ENCODE measurements around the gene CD99L2. TPM values are rescaled to one million over a fixed set of nuclear protein-coding genes. Genes with fewer than 3 reads are reported as not detected.

The CD99L2 gene
- total and polyA plus RNA-seq, 2 experiments from 2014 or later = 37.9 to 71.7 TPM

DNA sequence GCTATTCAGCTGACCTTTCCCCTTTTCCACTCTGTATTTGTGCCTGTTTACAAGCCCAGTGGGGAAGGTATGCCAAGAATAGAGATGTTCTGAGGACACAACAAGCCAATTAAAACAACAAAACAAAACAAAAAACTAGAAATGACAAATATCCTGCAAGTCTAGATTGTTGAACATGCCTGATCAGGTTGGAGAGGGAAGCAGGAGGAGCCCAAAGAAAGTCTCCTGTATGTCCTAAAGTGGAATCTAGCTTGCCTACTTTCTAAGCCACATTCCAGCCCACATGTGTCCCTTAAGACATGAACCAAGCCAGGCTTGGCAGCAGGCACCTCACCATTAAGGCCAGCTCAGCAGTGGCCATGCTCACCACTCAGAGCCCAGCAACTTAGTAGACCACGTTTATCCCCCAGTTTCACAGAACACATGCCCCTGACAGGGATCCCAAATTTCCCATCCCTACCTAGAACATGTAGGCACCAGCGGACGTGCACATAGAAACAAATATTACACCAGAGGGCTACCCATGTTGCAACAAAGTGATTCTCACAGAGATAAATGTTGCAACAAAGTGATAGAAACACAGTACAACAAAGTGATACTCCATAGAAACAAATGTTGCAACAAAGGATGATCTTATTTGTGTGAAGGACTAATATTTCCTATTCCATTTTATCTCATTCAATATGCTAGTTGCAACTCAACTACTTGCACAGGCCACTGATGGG lies 48.3 kb downstream of the CD99L2 start:
- H3F3A ChIP-seq (ENCODE audit: insufficient read depth) = no peaks in the 10 kb centered on the region
- no peak overlapping the region for H2AFZ ChIP-seq
- H4K20me1 ChIP-seq (ENCODE audit: insufficient read depth) = no peaks in the 10 kb centered on the region
- no peaks in the 10 kb centered on the region for H3K36me3 ChIP-seq (ENCODE audit: low read depth)
- H3K27ac ChIP-seq = no peak overlapping the region
- H3K9me2 ChIP-seq (ENCODE audit: insufficient read depth) = no peaks in the 10 kb centered on the region
- H3K9ac ChIP-seq = no peak overlapping the region
- no peak overlapping the region for H3K4me2 ChIP-seq (ENCODE audit: unreplicated experiment)
- H3K27me3 ChIP-seq (replicated peaks; ENCODE audit: insufficient read depth) = no peaks in the 10 kb centered on the region
- no peaks in the 10 kb centered on the region for H3K79me2 ChIP-seq (ENCODE audit: insufficient read depth)
- no peak overlapping the region for H3K4me3 ChIP-seq
- WGBS, 2 experiments (ENCODE audit: low coverage in 1 of 2, low lambda C conversion rate in 2 of 2, missing lambda C conversion rate in 2 of 2) = 52 to 54% methylated on average over 3 of the region's 3 CpGs
- TF ChIP-seq EZH2 (IDR thresholded peaks at IDR 0.05; ENCODE audit: insufficient read depth, poor library complexity, severe bottlenecking) (no peak), EZH2phosphoT487 (IDR thresholded peaks at IDR 0.05; ENCODE audit: insufficient read depth, low read depth) (no peak)
- no peaks in the 10 kb centered on the region for H3K4me1 ChIP-seq (ENCODE audit: insufficient read depth)
- in situ Hi-C loops (cut with MboI) = no loop called here
- peak; percentile 6 for DNase-seq
- H3K9me3 ChIP-seq (ENCODE audit: low read depth) = no peaks in the 10 kb centered on the region

DNA sequence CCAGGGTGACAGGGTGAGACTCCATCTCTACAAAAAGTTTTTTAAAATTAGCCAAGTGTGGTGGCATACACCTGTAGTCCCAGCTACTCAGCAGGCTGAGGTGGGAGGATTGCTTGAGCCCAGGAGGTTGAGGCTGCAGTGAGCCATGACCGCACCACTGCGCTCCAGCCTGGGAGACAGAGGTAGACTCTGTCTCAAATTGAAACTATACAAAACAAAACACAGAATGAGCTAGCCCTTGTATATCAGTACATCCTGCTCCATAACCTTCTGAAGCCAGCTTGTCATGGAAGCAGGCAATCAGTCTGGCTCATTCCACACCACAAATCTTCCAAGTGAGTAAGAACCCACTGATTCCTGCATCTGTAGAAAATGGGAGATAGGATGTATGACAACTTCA lies 49.0 kb downstream of the CD99L2 start:
- H3K27me3 ChIP-seq (replicated peaks; ENCODE audit: insufficient read depth) = no peaks in the 10 kb centered on the region
- H3K79me2 ChIP-seq (ENCODE audit: insufficient read depth) = no peaks in the 10 kb centered on the region
- H3K4me3 ChIP-seq = no peak overlapping the region
- H3K9ac ChIP-seq = no peak overlapping the region
- in situ Hi-C loops (cut with MboI) = no loop called here
- no peak for DNase-seq
- TF ChIP-seq EZH2 (IDR thresholded peaks at IDR 0.05; ENCODE audit: insufficient read depth, poor library complexity, severe bottlenecking) = no peak
- no peak for TF ChIP-seq EZH2phosphoT487 (IDR thresholded peaks at IDR 0.05; ENCODE audit: insufficient read depth, low read depth)
- no peak overlapping the region for H2AFZ ChIP-seq
- H3K9me3 ChIP-seq (ENCODE audit: low read depth) = no peaks in the 10 kb centered on the region
- no peaks in the 10 kb centered on the region for H4K20me1 ChIP-seq (ENCODE audit: insufficient read depth)
- WGBS, 2 experiments (ENCODE audit: low coverage in 1 of 2, low lambda C conversion rate in 2 of 2, missing lambda C conversion rate in 2 of 2) = 88 to 100% methylated on average over 2 of the region's 2 CpGs
- no peaks in the 10 kb centered on the region for H3K36me3 ChIP-seq (ENCODE audit: low read depth)
- H3F3A ChIP-seq (ENCODE audit: insufficient read depth) = no peaks in the 10 kb centered on the region
- H3K9me2 ChIP-seq (ENCODE audit: insufficient read depth) = no peaks in the 10 kb centered on the region
- no peak overlapping the region for H3K4me2 ChIP-seq (ENCODE audit: unreplicated experiment)
- H3K4me1 ChIP-seq (ENCODE audit: insufficient read depth) = no peaks in the 10 kb centered on the region
- H3K27ac ChIP-seq = no peak overlapping the region

DNA sequence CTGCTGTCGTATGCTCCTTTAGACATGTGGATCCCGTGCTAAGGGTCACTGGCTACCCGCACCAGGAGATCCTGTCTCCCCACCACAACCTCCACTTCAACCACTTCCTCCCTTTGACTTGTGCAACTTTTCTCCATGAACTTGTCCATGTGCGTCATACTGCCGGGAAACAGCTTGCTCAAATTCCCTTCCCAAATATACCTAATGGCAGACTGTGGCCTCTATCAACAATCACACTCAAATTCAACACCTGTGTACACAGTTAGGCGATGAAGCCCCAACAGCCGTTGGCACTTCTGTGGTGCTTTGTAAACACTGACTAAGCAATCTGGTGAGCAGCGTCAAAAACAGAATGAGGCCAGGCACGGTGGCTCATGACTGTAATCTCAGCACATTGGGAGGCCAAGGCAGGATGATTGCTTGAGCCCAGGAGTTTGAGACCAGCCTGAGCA lies 49.5 kb downstream of the CD99L2 start:
- no peaks in the 10 kb centered on the region for H4K20me1 ChIP-seq (ENCODE audit: insufficient read depth)
- H3K79me2 ChIP-seq (ENCODE audit: insufficient read depth) = no peaks in the 10 kb centered on the region
- no peaks in the 10 kb centered on the region for H3K9me3 ChIP-seq (ENCODE audit: low read depth)
- in situ Hi-C loops (cut with MboI) = no loop called here
- no peaks in the 10 kb centered on the region for H3K27me3 ChIP-seq (replicated peaks; ENCODE audit: insufficient read depth)
- H3F3A ChIP-seq (ENCODE audit: insufficient read depth) = no peaks in the 10 kb centered on the region
- H3K36me3 ChIP-seq (ENCODE audit: low read depth) = no peaks in the 10 kb centered on the region
- 98 to 100% methylated on average over 8 to 9 of the region's 9 CpGs for WGBS, 2 experiments (ENCODE audit: low coverage in 1 of 2, low lambda C conversion rate in 2 of 2, missing lambda C conversion rate in 2 of 2)
- H3K9me2 ChIP-seq (ENCODE audit: insufficient read depth) = no peaks in the 10 kb centered on the region
- no peak for DNase-seq
- H2AFZ ChIP-seq = no peak overlapping the region
- no peak overlapping the region for H3K4me2 ChIP-seq (ENCODE audit: unreplicated experiment)
- no peaks in the 10 kb centered on the region for H3K4me1 ChIP-seq (ENCODE audit: insufficient read depth)
- H3K4me3 ChIP-seq = no peak overlapping the region
- H3K9ac ChIP-seq = no peak overlapping the region
- TF ChIP-seq EZH2 (IDR thresholded peaks at IDR 0.05; ENCODE audit: insufficient read depth, poor library complexity, severe bottlenecking) = no peak
- TF ChIP-seq EZH2phosphoT487 (IDR thresholded peaks at IDR 0.05; ENCODE audit: insufficient read depth, low read depth) = no peak
- no peak overlapping the region for H3K27ac ChIP-seq

DNA sequence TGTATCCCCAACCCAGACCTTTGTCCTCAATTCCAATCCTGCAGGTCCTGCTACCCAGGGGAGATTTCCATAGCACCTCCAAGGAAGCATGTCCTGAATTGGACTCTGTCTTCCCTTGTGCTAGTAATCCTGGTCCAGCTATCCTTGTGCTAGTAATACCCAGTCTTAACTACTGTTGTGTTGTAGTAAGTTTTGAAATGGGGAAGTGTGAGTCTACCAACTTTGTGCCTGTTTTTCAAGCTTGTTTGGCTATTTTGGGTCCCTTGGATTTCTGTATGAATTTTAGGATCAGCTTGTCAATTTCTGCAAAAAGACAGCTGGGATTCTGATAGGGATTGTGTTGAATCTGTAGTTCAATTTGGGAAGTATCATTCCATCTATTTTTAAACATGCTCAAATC lies 51.4 kb downstream of the CD99L2 start:
- no peak overlapping the region for H3K4me3 ChIP-seq
- no peaks in the 10 kb centered on the region for H3K9me3 ChIP-seq (ENCODE audit: low read depth)
- no peak overlapping the region for H3K27ac ChIP-seq
- no peaks in the 10 kb centered on the region for H3K9me2 ChIP-seq (ENCODE audit: insufficient read depth)
- no peak for TF ChIP-seq EZH2phosphoT487 (IDR thresholded peaks at IDR 0.05; ENCODE audit: insufficient read depth, low read depth)
- TF ChIP-seq EZH2 (IDR thresholded peaks at IDR 0.05; ENCODE audit: insufficient read depth, poor library complexity, severe bottlenecking) = no peak
- peaks cover under 1% of the 10 kb centered on the region; the same call in 1 of the 2 replicates for H3K4me1 ChIP-seq (ENCODE audit: insufficient read depth)
- no peaks in the 10 kb centered on the region for H4K20me1 ChIP-seq (ENCODE audit: insufficient read depth)
- H3F3A ChIP-seq (ENCODE audit: insufficient read depth) = no peaks in the 10 kb centered on the region
- no peak overlapping the region for H3K4me2 ChIP-seq (ENCODE audit: unreplicated experiment)
- DNase-seq = no peak
- no peak overlapping the region for H3K9ac ChIP-seq
- in situ Hi-C loops (cut with MboI) = no loop called here
- no peaks in the 10 kb centered on the region for H3K27me3 ChIP-seq (replicated peaks; ENCODE audit: insufficient read depth)
- H2AFZ ChIP-seq = no peak overlapping the region
- H3K79me2 ChIP-seq (ENCODE audit: insufficient read depth) = no peaks in the 10 kb centered on the region
- no peaks in the 10 kb centered on the region for H3K36me3 ChIP-seq (ENCODE audit: low read depth)

All from GM23248 (cell line).